OCI-LY1 (cell line): Measurements from ENCODE around the gene PLP1.

ENCODE experiments used
- H2AFZ ChIP-seq: fragments of 200-600 bp; sonication (generic), shearing (Covaris generic); 2 replicates; pipeline ENCODE4 v1.6.0; 2014; ENCODE audit warnings: antibody characterized with exemption, mild to moderate bottlenecking, low read length
- H3F3A ChIP-seq: fragments of 200-600 bp; sonication (generic), shearing (Covaris generic); 2 replicates; pipeline ENCODE4 v1.6.0; 2014; ENCODE audit warnings: mild to moderate bottlenecking, antibody characterized with exemption, low read length, moderate library complexity; ENCODE audit not compliant: insufficient read depth
- H3K27ac ChIP-seq: fragments of 200-600 bp; sonication (generic); 2 replicates; pipeline ENCODE4 v1.5.1; 2014; ENCODE audit warnings: low read length, mixed run types, mild to moderate bottlenecking, low read depth; ENCODE audit not compliant: poor library complexity, severe bottlenecking
- H3K27me3 ChIP-seq: fragments of 200-600 bp; sonication (generic); 2 replicates; pipeline ENCODE4 v1.6.0; 2014; ENCODE audit warnings: antibody characterized with exemption, mild to moderate bottlenecking, low read length, moderate library complexity; ENCODE audit not compliant: insufficient read depth
- H3K36me3 ChIP-seq: fragments of 200-600 bp; sonication (generic); 2 replicates; pipeline ENCODE4 v1.6.1; 2014; ENCODE audit warnings: mild to moderate bottlenecking, antibody characterized with exemption, low read length, moderate library complexity, mixed read lengths; ENCODE audit not compliant: insufficient read depth
- H3K4me1 ChIP-seq: fragments of 200-600 bp; sonication (generic); 2 replicates; pipeline ENCODE4 v1.5.1; 2014; ENCODE audit warnings: mild to moderate bottlenecking, low read length, moderate library complexity; ENCODE audit not compliant: insufficient read depth, severe bottlenecking
- H3K4me2 ChIP-seq: fragments of 200-600 bp; sonication (generic), shearing (Covaris generic); 2 replicates; pipeline ENCODE4 v1.6.1; 2014; ENCODE audit warnings: low read length
- H3K4me3 ChIP-seq: fragments of 200-600 bp; sonication (generic); 2 replicates; pipeline ENCODE4 v1.5.1; 2014; ENCODE audit warnings: low read length, low read depth, mild to moderate bottlenecking, mixed read lengths; ENCODE audit not compliant: poor library complexity, severe bottlenecking
- H3K79me2 ChIP-seq: fragments of 200-600 bp; shearing (Covaris generic); 2 replicates; pipeline ENCODE4 v1.6.1; 2016; ENCODE audit warnings: mixed run types, low read length, mixed read lengths; ENCODE audit not compliant: insufficient read depth
- H3K9ac ChIP-seq: fragments of 200-600 bp; sonication (generic), shearing (Covaris generic); 2 replicates; pipeline ENCODE4 v1.6.1; 2014; ENCODE audit warnings: mild to moderate bottlenecking, low read length, mixed read lengths
- H3K9me2 ChIP-seq: fragments of 200-600 bp; sonication (generic), shearing (Covaris generic); 2 replicates; pipeline ENCODE4 v1.6.1; 2014; ENCODE audit warnings: low read depth, mild to moderate bottlenecking, low read length, mixed read lengths
- H3K9me3 ChIP-seq: fragments of 200-600 bp; shearing (Covaris generic); 2 replicates; pipeline ENCODE4 v1.6.1; 2014; ENCODE audit warnings: low read length, mixed read lengths
- H4K20me1 ChIP-seq: fragments of 200-600 bp; sonication (generic), shearing (Covaris generic); 2 replicates; pipeline ENCODE4 v1.6.0; 2016; ENCODE audit warnings: mild to moderate bottlenecking, low read length; ENCODE audit not compliant: insufficient read depth
- CTCF ChIP-seq: fragments of 200-600 bp; sonication (generic), shearing (Covaris generic); IDR thresholded peaks from 2 replicates; pipeline ENCODE4 v1.5.1; 2017; ENCODE audit warnings: mild to moderate bottlenecking, antibody characterized with exemption, low read length, moderate library complexity, mixed read lengths
- EZH2 ChIP-seq: fragments of 200-600 bp; sonication (generic), shearing (Covaris generic); IDR thresholded peaks from 2 replicates; pipeline ENCODE4 v1.8.0; 2017; ENCODE audit warnings: borderline replicate concordance, mixed run types, mild to moderate bottlenecking, antibody characterized with exemption, low read length, moderate library complexity, mixed read lengths

PLP1 gene

GRCh38 chrX:103782640-103783039 lies 6.0 kb downstream of the PLP1 start:
- H3K27me3 ChIP-seq = no peaks in the 10 kb centered on the region
- no peak for TF ChIP-seq EZH2
- no peak for TF ChIP-seq CTCF
- no peaks in the 10 kb centered on the region for H3K36me3 ChIP-seq
- H4K20me1 ChIP-seq = no peaks in the 10 kb centered on the region
- H3K4me3 ChIP-seq = no peak overlapping the region
- no peaks in the 10 kb centered on the region for H3K9me2 ChIP-seq
- no peaks in the 10 kb centered on the region for H3K9me3 ChIP-seq
- H3K4me1 ChIP-seq = no peaks in the 10 kb centered on the region
- no peak overlapping the region for H3K27ac ChIP-seq
- H3K9ac ChIP-seq = no peak overlapping the region
- H3K4me2 ChIP-seq = no peak overlapping the region
- no peak overlapping the region for H2AFZ ChIP-seq
- no peaks in the 10 kb centered on the region for H3K79me2 ChIP-seq
- no peaks in the 10 kb centered on the region for H3F3A ChIP-seq

GRCh38 chrX:103783196-103783595 lies 6.6 kb downstream of the PLP1 start:
- Histone ChIP-seq H3K4me1 (no peaks in the 10 kb centered on the region), H3F3A (no peaks in the 10 kb centered on the region), H3K36me3 (no peaks in the 10 kb centered on the region), H3K4me2 (no peak overlapping the region), H3K9me3 (no peaks in the 10 kb centered on the region), H2AFZ (no peak overlapping the region), H3K79me2 (no peaks in the 10 kb centered on the region), H3K27me3 (no peaks in the 10 kb centered on the region), H3K4me3 (no peak overlapping the region), H4K20me1 (no peaks in the 10 kb centered on the region), H3K27ac (no peak overlapping the region), H3K9ac (no peak overlapping the region), H3K9me2 (no peaks in the 10 kb centered on the region)
- TF ChIP-seq CTCF = no peak
- TF ChIP-seq EZH2 = no peak

GRCh38 chrX:103783971-103784370 lies 7.3 kb downstream of the PLP1 start:
- H3K36me3 ChIP-seq = no peaks in the 10 kb centered on the region

More at GRCh38 chrX:103783971-103784370, 7.3 kb downstream of the PLP1 start:
- Histone ChIP-seq H3K4me1 (no peaks in the 10 kb centered on the region), H4K20me1 (no peaks in the 10 kb centered on the region), H3K9me3 (no peaks in the 10 kb centered on the region), H3K4me2 (no peak overlapping the region), H3K27ac (no peak overlapping the region), H2AFZ (no peak overlapping the region), H3K79me2 (no peaks in the 10 kb centered on the region), H3K9me2 (no peaks in the 10 kb centered on the region), H3K4me3 (no peak overlapping the region), H3K27me3 (no peaks in the 10 kb centered on the region), H3K9ac (no peak overlapping the region), H3F3A (no peaks in the 10 kb centered on the region)
- no peak for TF ChIP-seq EZH2
- no peak for TF ChIP-seq CTCF
